Epithelial cell of proximal tubule (primary cell): ENCODE measurements around the gene LDLRAD3. TPM values are rescaled to one million over a fixed set of nuclear protein-coding genes. Genes with fewer than 3 reads are reported as not detected.

Experiments used
- DNase-seq: peaks from one replicate; pipeline ENCODE4 v3.0.0-alpha.2; 2011; ENCODE audit warnings: low read depth
- H3K4me3 ChIP-seq: 2 replicates; pipeline ENCODE4 v1.5.1; 2011; ENCODE audit warnings: low read depth, mild to moderate bottlenecking, low read length
- total RNA-seq: library from RNA; depleted of rRNA; stranded (reverse); fragments of >200 nt; gene quantifications from 2 replicates; pipeline ENCODE4 v1.2.3, GENCODE V29; 2015
- TF ChIP-seq, protein P1 (sequence below): conservative IDR thresholded peaks from 2 replicates; pipeline ENCODE4 v1.5.1; 2012; ENCODE audit warnings: low read depth, mild to moderate bottlenecking, low read length

Gene LDLRAD3
- total RNA-seq, 1 donor from 2014 or later: 8.2 TPM

GRCh38 chr11:36030731-36031281, 86.9 kb downstream of the LDLRAD3 start:
- H3K4me3 ChIP-seq: no peak overlapping the region
- DNase-seq: no peak
- TF ChIP-seq, protein P1, sequence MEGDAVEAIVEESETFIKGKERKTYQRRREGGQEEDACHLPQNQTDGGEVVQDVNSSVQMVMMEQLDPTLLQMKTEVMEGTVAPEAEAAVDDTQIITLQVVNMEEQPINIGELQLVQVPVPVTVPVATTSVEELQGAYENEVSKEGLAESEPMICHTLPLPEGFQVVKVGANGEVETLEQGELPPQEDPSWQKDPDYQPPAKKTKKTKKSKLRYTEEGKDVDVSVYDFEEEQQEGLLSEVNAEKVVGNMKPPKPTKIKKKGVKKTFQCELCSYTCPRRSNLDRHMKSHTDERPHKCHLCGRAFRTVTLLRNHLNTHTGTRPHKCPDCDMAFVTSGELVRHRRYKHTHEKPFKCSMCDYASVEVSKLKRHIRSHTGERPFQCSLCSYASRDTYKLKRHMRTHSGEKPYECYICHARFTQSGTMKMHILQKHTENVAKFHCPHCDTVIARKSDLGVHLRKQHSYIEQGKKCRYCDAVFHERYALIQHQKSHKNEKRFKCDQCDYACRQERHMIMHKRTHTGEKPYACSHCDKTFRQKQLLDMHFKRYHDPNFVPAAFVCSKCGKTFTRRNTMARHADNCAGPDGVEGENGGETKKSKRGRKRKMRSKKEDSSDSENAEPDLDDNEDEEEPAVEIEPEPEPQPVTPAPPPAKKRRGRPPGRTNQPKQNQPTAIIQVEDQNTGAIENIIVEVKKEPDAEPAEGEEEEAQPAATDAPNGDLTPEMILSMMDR: no peak

DNA sequence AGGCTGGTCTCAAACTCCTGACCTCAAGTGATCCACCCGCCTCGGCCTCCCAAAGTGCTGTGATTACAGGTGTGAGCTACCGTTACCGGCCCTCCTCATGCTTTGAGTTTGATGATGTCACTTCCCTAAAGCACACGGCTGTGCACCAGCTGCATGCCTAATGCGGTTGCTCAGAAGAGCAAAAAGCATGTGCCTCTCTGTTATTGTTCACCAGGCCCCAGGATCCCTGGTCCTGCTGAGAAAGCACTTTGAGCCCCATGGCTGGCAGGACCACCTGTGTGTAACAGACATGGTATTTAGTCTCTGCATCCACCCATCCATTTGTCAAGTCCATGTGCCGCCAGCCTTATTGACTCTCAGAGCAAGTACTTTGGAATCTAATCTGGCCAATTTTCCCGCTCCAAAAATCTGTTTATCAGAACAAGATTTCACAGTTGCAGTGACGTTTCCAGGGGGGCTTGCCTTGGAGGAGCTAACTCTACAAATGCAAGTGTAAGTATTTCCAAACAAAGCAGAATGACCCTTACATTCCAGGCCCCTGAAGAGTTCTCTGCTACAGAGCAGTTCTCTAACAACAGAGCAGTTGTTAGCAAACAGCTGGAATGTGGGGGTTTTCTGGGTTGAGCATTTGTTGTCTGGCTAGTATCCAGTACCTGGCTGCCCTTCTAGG, 89.4 kb downstream of the LDLRAD3 start:
- H3K4me3 ChIP-seq: no peak overlapping the region
- no peak for DNase-seq
- TF ChIP-seq, protein P1: no peak

GRCh38 chr11:36033936-36034335, 90.1 kb downstream of the LDLRAD3 start:
- no peak overlapping the region for H3K4me3 ChIP-seq
- no peak for DNase-seq
- TF ChIP-seq, protein P1: no peak

DNA sequence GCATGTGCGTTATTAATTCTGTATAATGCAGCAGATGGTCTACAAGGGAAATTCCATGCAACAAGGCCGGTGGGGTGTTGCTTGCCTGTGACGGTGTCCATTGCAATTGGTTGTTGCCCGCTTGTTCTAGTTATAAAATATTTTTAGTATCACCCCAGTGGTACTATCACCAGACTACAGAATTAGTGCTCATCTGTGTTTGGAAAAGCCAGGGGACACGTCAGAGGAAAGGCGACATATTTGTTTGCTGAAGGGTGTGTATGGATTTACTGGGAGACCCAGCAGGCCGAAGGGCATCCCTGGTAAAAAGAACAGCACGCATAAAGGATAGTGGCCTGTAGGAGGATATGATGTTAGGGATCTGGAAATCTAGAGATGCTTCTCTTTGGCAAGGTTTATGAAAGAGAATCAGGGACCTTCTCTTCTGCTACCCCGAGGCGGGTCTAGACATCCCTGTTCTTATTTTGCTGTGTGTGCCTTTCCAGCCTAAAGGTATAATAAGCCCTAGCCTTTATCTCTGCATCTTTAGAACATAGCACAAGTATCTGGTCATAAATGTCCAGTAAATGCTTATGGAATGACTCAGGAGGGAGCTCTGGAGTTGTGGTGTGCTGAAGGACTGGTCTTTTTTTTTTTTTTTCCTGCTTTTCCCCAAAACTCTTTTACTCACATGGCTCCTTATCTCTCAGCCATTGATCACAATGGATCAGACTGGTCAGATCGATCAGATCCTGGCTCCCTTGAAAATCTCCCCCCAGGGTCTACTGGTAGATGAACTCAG, 90.9 kb downstream of the LDLRAD3 start:
- H3K4me3 ChIP-seq: no peak overlapping the region
- DNase-seq: peak; percentile 19
- TF ChIP-seq, protein P1: no peak

DNA sequence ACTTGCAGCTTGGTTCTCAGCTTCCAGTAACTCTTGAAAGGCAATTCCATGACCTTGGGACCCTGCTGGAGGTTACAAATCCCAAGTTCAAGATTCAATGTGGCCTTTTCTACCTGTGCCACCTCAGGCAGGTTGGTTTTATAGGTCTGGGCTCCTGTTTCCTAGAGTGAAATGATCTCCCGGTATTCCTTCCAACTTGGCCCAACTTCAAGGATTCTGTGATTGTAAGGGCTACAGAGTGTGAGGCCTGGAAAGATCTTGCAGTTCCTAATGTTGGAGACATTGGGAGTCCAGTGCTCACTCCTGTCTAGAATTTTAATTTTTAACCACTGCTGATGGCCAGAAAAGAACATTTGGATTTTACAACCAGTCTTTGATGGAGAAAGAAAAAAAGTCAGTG, 91.6 kb downstream of the LDLRAD3 start:
- DNase-seq: no peak
- TF ChIP-seq, protein P1: no peak

DNA sequence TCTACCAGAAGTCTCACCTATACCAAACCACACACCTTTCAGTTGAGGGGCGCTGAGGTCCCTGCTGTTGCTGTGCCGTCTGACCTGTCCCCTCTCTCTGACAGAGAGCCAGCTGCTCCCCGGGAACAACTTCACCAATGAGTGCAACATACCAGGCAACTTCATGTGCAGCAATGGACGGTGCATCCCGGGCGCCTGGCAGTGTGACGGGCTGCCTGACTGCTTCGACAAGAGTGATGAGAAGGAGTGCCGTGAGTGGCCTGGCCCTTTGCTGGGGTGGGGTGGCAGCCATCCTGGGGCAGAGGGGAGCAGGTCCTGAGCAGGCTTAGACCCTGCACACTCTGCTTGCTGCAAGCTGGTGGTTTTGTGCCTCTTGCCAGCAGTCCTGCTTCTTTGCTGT, 92.1 kb downstream of the LDLRAD3 start:
- TF ChIP-seq, protein P1: no peak
- DNase-seq: no peak
- no peak overlapping the region for H3K4me3 ChIP-seq

More for the DNA sequence above, 91.6 kb downstream of the LDLRAD3 start:
- no peak overlapping the region for H3K4me3 ChIP-seq
